ENCODE results near the gene GALNTL6.

GALNTL6 gene

GRCh38 chr4:172983014-172983413 is 1169.8 kb downstream of the GALNTL6 start:
- FAIRE-seq, result no peak
- no peak for DNase-seq (ENCODE audit: extremely low spot score, insufficient read length, low read depth)

GRCh38 chr4:172983631-172984030 is 1170.4 kb downstream of the GALNTL6 start:
- no peak for FAIRE-seq

GRCh38 chr4:172985552-172985951 is 1172.3 kb downstream of the GALNTL6 start:
- DNase-seq (ENCODE audit: extremely low spot score, insufficient read length, low read depth), result no peak
- FAIRE-seq, result no peak

More at GRCh38 chr4:172983631-172984030, 1170.4 kb downstream of the GALNTL6 start:
- no peak for DNase-seq (ENCODE audit: extremely low spot score, insufficient read length, low read depth)

DNA sequence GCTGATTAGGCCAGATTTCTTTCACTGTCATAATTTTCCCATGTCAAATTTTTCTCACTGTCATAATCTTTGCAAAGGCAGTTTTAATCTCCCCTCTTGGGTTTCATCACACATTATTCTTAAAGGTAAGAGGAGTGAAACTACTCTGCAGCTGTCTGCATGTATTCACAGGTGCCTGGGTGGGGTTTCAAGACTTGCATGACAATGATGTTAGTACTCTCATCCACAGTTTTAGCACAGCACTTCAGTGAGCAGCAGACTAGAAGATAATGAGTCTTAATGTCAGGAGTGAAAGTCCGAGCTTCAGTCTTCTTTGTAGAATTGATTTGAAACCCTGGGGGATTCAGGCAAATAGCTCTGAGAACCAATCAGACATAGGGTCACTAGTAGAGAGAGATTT is 1172.9 kb downstream of the GALNTL6 start:
- DNase-seq (ENCODE audit: extremely low spot score, insufficient read length, low read depth) (no peak), FAIRE-seq (no peak)

DNA sequence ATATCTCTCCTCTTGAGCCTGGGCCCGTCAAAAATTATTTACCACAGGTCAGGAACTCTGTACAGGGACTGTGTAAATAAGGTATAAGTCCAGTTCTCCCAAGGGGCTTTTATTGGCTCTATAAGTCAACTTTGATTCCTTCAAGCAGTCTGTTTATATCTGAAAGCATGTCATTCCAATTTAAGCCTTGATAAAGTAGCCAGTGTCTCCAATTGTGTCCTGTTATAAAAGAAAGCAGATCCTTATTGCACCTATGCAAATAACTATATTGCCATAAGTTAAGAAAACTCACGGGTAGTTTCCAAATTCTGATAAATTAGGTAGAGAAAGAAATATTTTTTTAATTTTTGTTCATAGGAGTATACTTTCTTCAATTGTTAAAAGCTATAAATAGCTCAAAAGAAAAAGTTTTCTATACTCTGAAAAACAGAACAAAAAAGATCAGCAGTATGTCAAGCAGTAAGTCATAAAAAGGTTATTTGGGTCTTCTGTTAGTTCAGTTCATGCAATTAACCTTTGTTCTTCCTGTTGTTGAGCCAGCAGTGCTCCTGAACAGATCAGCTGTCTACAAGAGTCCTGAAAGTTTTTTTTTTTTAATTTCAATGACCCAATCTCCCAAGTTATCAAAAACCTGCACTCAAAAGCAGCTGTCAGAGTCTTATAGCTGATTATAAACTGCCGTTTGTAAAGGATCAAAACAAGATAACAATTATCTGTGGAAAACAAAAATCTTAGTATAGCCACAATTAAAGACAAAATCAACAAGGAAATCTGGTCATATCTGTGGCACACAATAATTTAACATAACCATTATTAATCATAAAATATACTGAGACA is 1177.0 kb downstream of the GALNTL6 start:
- FAIRE-seq (no peak), DNase-seq (ENCODE audit: extremely low spot score, insufficient read length, low read depth) (no peak)

DNA sequence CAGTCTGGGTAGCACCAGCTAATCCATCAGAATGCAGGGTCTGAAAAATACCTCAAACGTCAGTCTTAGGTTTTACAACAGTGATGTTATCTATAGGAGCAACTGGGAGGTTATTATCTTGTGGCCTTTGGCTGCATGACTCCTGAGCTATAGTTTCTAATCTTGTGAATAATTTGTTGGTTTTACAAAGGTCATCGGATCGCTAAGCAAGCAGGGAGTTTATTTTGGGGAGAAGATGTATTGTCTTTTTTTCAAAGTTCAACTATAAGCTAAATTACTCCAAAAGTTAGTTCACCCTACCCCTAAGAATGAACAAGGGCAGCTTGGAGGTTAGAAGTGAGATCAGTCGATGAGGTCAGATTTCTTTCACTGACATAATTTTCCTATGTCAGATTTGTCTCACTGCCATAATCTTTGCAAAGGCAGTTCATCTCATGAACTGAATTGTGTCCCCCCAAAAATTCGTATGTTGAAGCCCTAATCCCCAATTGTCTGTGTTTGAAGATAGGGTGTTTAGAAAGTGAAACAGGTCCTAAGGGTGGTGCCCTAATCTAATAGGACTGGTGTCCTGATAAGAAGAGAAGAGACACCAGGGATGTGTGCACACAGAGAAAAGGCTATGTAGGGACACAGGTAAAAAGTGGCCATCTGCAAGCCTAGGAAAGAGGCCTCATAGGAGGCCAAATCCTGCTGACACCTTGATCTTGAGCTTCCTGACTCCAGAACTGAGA is 1179.6 kb downstream of the GALNTL6 start:
- FAIRE-seq, result no peak
- no peak for DNase-seq (ENCODE audit: extremely low spot score, insufficient read length, low read depth)

- DNase-seq (ENCODE audit: extremely low spot score, insufficient read length, low read depth), result no peak
Measured at GRCh38 chr4:172995161-172995560, 1182.0 kb downstream of the GALNTL6 start.

GRCh38 chr4:172995704-172996103 is 1182.5 kb downstream of the GALNTL6 start:
- DNase-seq (ENCODE audit: extremely low spot score, insufficient read length, low read depth) (no peak), FAIRE-seq (no peak)

More at GRCh38 chr4:172995161-172995560, 1182.0 kb downstream of the GALNTL6 start:
- no peak for FAIRE-seq

GRCh38 chr4:172996571-172997216 is 1183.5 kb downstream of the GALNTL6 start:
- FAIRE-seq (no peak), DNase-seq (ENCODE audit: extremely low spot score, insufficient read length, low read depth) (no peak)

GRCh38 chr4:172997217-172997609 is 1184.0 kb downstream of the GALNTL6 start:
- FAIRE-seq (no peak), DNase-seq (ENCODE audit: extremely low spot score, insufficient read length, low read depth) (no peak)

- no peak for FAIRE-seq
- DNase-seq (ENCODE audit: extremely low spot score, insufficient read length, low read depth), result no peak
Measured at GRCh38 chr4:172997856-172998255, 1184.7 kb downstream of the GALNTL6 start.

DNA sequence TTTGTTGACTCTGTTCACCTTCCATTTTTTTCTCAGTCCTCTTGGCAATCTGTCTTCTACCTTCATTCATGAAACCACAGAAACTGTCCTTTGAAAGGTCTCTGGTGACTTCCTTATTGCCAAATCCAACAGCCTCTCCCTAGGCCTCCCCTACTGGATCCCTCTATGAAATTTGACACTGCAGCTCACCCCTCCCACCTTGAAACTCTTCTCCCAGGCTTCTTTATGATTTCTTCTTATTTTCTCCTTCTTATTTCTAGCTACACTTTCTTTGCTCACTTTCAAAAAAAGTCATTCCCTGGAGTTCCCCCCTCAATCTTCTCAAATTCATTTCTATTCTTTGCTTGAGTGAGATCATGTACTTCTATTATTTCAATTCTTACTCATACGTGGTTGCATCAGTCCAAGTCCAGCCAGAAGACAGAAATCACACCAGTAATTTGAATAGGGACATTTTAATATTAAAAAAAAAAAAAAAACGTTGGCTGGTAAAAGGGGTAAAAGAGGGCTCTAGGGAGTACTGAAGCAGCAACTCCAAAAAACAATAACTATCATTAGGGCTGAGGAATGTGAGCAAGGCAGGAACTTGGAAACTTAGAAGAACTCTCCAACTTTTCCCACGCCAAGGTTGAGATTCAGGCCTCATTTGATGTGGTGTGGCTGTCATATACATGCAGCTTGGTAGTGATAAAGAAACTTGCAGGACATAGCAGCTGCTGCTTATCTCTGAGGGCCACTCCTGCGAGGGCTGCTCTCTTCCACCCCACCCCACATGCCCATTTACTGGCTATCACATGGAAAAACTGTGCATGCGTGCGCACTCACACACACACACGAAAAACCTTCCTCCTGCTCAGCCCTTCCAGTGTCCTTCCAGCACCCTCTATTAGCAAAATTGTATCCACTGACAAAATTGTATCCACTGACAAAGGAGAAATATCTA is 1185.6 kb downstream of the GALNTL6 start:
- no peak for DNase-seq (ENCODE audit: extremely low spot score, insufficient read length, low read depth)
- FAIRE-seq, result no peak

DNA sequence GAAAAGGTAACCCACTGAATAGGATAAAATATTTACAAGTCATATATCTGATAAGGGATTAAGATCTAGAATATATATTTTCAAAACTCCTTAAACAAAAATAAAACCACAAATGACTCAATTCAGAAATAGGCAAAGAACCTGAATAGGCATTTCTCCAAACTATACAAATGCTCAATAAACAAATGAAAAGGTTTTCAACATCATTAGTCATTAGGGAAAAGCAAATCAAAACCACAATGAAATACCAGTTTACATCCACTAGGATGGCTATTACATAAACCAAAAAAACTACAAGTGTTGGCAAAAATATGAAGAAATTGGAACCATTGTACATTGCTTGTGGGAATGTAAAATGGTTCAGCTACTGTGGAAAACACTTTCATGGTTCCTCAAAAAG is 1188.4 kb downstream of the GALNTL6 start:
- FAIRE-seq, result no peak

GRCh38 chr4:173002830-173003561 is 1189.8 kb downstream of the GALNTL6 start:
- no peak for DNase-seq (ENCODE audit: extremely low spot score, insufficient read length, low read depth)
- no peak for FAIRE-seq

More for the DNA sequence above, 1188.4 kb downstream of the GALNTL6 start:
- no peak for DNase-seq (ENCODE audit: extremely low spot score, insufficient read length, low read depth)

DNA sequence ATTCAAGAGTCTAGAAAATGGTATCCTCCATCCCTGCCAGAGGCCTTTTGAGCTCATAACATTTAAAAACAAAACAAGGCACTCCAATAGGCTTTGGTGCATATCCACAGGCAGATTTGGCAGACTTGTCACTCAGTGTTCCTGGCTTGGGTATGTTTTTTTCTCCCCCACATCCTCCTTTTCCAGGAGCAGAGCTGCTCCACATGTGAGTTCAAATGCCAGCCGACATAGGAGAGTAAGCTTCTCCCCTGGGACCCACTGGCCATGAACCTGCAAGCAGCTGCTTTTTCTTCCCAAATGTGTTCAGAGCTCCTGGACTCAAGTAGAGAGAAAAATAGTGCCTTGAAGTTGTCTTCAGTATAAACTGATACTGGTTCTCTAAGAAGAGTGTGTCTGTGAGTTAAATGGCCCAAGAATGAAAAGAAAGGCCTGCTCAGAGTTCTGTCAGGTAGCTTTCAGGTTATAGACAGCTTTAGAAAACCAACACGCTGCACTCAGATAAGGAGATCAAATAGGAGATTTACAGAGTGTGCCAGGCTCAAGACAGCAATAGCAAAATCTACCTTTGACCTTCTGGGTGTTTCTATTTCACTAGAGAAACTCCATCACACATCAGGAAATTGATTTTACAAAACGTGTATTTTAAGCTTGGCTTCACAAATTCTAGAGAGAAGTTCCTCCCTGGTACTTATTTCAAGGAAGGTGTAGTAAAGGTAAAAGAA is 1192.9 kb downstream of the GALNTL6 start:
- DNase-seq (ENCODE audit: extremely low spot score, insufficient read length, low read depth), result no peak

GRCh38 chr4:173008436-173008835 is 1195.2 kb downstream of the GALNTL6 start:
- no peak for DNase-seq (ENCODE audit: extremely low spot score, insufficient read length, low read depth)
- FAIRE-seq, result no peak

More for the DNA sequence above, 1192.9 kb downstream of the GALNTL6 start:
- no peak for FAIRE-seq

DNA sequence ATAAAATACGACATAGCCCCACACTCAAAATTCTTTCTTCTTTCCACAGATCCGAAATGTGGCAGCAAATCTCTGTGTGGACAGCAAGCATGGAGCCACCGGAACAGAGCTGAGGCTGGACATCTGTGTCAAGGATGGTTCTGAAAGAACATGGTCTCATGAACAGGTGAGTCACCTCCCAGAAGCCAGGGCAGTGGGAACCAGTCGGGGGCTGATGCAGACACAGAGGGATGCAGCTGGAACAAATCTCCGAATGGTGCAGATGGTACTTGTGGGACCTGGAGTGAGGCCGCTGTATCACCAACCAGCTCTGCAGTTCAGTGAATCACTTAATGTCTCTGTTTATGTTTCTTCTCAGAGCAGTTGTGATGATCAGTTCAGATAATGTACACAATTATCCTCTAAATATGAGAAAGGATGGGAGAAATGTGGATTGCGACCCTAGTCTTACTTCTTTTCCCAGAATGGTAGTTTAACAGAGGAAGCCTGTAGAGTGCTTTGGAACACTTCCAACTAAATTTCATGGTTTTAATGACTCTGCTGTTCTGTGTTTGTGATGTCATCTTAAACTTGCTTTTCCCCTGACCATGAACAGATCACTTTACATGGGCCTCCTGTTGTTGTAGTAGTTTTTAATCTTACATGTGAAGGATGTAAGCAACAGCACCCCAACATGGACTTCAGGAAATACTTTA is 1196.1 kb downstream of the GALNTL6 start:
- no peak for FAIRE-seq

DNA sequence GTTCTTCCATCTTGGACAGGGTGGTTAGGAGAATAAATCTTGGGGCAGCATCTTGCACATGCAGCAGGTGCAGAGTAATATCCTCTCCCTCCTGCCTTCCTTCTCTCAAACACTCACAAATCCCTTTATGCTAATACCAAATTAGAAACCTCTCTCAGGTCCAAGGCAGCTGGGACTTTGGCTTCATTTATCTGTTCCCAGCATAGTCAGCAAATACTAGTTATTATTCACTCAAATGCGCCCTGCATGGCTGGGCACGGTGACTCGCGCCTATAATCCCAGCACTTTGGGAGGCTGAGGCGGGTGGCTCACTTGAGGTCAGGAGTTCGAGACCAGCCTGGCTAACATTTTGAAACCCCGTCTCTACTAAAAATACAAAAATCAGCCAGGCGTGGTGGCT is 1199.4 kb downstream of the GALNTL6 start:
- no peak for DNase-seq (ENCODE audit: extremely low spot score, insufficient read length, low read depth)
- no peak for FAIRE-seq

More for the DNA sequence above, 1196.1 kb downstream of the GALNTL6 start:
- DNase-seq (ENCODE audit: extremely low spot score, insufficient read length, low read depth), result no peak
